Ectodermal cell (in vitro differentiated cells): ENCODE results near the gene ENTHD1.

Experiments
- H3K27ac ChIP-seq: 2 replicates; pipeline ENCODE4 v1.7.0; 2013; ENCODE audit warnings: mild to moderate bottlenecking, low read depth, low read length; ENCODE audit not compliant: insufficient read depth, poor library complexity, severe bottlenecking
- H3K27me3 ChIP-seq: 2 replicates; pipeline ENCODE4 v1.7.0; 2013; ENCODE audit warnings: mild to moderate bottlenecking, low read length; ENCODE audit not compliant: insufficient read depth, control insufficient read depth, poor library complexity, severe bottlenecking
- H3K36me3 ChIP-seq: one replicate; pipeline ENCODE4 v1.7.0; 2013; ENCODE audit warnings: low read length; ENCODE audit not compliant: control insufficient read depth, insufficient read depth
- H3K4me1 ChIP-seq: one replicate; pipeline ENCODE4 v1.7.0; 2013; ENCODE audit warnings: low read length; ENCODE audit not compliant: control insufficient read depth, insufficient read depth
- H3K4me3 ChIP-seq: 2 replicates; pipeline ENCODE4 v1.7.0; 2013; ENCODE audit warnings: low read depth, low read length, control low read depth; ENCODE audit not compliant: insufficient read depth
- H3K9me3 ChIP-seq: 2 replicates; pipeline ENCODE4 v1.7.0; 2013; ENCODE audit warnings: mild to moderate bottlenecking, low read length, moderate library complexity; ENCODE audit not compliant: control insufficient read depth
- WGBS, 2 experiments: methylation state at CpG; one replicate each; pipeline ENCODE4 v1.1.7; 2013; ENCODE audit warnings: missing lambda C conversion rate in 2 of 2; 5-methylcytosine and 5-hydroxymethylcytosine counted together

The ENTHD1 gene

GRCh38 chr22:39699631-39700360 is 193.8 kb downstream of the ENTHD1 start:
- H3K27ac ChIP-seq: no peak overlapping the region
- peaks cover 38% of the 10 kb centered on the region for H3K4me1 ChIP-seq
- 56 to 59% methylated on average over 19 of the region's 19 CpGs for WGBS, 2 experiments
- H3K36me3 ChIP-seq: no peaks in the 10 kb centered on the region
- H3K4me3 ChIP-seq: no peak overlapping the region
- H3K27me3 ChIP-seq: no peaks in the 10 kb centered on the region
- no peaks in the 10 kb centered on the region for H3K9me3 ChIP-seq

GRCh38 chr22:39697790-39698430 is 195.7 kb downstream of the ENTHD1 start:
- peaks cover 28% of the 10 kb centered on the region for H3K4me1 ChIP-seq
- no peak overlapping the region for H3K27ac ChIP-seq
- no peaks in the 10 kb centered on the region for H3K9me3 ChIP-seq
- H3K4me3 ChIP-seq: no peak overlapping the region
- H3K27me3 ChIP-seq: no peaks in the 10 kb centered on the region
- no peaks in the 10 kb centered on the region for H3K36me3 ChIP-seq
- WGBS, 2 experiments: 91 to 93% methylated on average over 14 of the region's 14 CpGs

GRCh38 chr22:39693943-39694500 is 199.5 kb downstream of the ENTHD1 start:
- no peak overlapping the region for H3K4me3 ChIP-seq
- no peaks in the 10 kb centered on the region for H3K27me3 ChIP-seq
- no peaks in the 10 kb centered on the region for H3K36me3 ChIP-seq
- H3K27ac ChIP-seq: no peak overlapping the region
- 82 to 86% methylated on average over 14 of the region's 14 CpGs for WGBS, 2 experiments
- H3K4me1 ChIP-seq: peaks cover 42% of the 10 kb centered on the region
- H3K9me3 ChIP-seq: no peaks in the 10 kb centered on the region
